ENCODE results near the gene PPARGC1A.

- TF ChIP-seq CTCF (IDR thresholded peaks at IDR 0.05) (no peak), EZH2 (IDR thresholded peaks at IDR 0.05; ENCODE audit: borderline replicate concordance, insufficient read depth, low read depth, low read length, poor library complexity, severe bottlenecking) (no peak)
Measured at GRCh38 chr4:23881674-23882337, 8.0 kb downstream of the PPARGC1A start.

Measured in B cell (primary cell).